ENCODE data around the gene RNF167. TPM values are rescaled to one million over a fixed set of nuclear protein-coding genes. Genes with fewer than 3 reads are reported as not detected.

The RNF167 gene
- total RNA-seq, 1 experiment from 2014 or later, result 105 TPM

GRCh38 chr17:4948931-4949320 is 8.9 kb downstream of the RNF167 start (continued):
- TF ChIP-seq, protein P1, sequence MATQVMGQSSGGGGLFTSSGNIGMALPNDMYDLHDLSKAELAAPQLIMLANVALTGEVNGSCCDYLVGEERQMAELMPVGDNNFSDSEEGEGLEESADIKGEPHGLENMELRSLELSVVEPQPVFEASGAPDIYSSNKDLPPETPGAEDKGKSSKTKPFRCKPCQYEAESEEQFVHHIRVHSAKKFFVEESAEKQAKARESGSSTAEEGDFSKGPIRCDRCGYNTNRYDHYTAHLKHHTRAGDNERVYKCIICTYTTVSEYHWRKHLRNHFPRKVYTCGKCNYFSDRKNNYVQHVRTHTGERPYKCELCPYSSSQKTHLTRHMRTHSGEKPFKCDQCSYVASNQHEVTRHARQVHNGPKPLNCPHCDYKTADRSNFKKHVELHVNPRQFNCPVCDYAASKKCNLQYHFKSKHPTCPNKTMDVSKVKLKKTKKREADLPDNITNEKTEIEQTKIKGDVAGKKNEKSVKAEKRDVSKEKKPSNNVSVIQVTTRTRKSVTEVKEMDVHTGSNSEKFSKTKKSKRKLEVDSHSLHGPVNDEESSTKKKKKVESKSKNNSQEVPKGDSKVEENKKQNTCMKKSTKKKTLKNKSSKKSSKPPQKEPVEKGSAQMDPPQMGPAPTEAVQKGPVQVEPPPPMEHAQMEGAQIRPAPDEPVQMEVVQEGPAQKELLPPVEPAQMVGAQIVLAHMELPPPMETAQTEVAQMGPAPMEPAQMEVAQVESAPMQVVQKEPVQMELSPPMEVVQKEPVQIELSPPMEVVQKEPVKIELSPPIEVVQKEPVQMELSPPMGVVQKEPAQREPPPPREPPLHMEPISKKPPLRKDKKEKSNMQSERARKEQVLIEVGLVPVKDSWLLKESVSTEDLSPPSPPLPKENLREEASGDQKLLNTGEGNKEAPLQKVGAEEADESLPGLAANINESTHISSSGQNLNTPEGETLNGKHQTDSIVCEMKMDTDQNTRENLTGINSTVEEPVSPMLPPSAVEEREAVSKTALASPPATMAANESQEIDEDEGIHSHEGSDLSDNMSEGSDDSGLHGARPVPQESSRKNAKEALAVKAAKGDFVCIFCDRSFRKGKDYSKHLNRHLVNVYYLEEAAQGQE (IDR thresholded peaks at IDR 0.05; ENCODE audit: low read depth), result no peak
- TF ChIP-seq MAX (IDR thresholded peaks at IDR 0.05) (peak; percentile 21; the same call in 1 of the 2 replicates), POLR2A (IDR thresholded peaks at IDR 0.05; ENCODE audit: borderline replicate concordance, extremely low read depth, insufficient read depth, insufficient read length) (peak; percentile 66), SP1 (IDR thresholded peaks at IDR 0.05; ENCODE audit: low read depth) (no peak), SRF (IDR thresholded peaks at IDR 0.05; ENCODE audit: low read depth) (no peak), POLR2AphosphoS5 (IDR thresholded peaks at IDR 0.05; ENCODE audit: low read depth, low read length) (peak; percentile 64), ELF1 (IDR thresholded peaks at IDR 0.05; ENCODE audit: borderline replicate concordance, low read depth) (no peak)
- TF ChIP-seq, protein P2, sequence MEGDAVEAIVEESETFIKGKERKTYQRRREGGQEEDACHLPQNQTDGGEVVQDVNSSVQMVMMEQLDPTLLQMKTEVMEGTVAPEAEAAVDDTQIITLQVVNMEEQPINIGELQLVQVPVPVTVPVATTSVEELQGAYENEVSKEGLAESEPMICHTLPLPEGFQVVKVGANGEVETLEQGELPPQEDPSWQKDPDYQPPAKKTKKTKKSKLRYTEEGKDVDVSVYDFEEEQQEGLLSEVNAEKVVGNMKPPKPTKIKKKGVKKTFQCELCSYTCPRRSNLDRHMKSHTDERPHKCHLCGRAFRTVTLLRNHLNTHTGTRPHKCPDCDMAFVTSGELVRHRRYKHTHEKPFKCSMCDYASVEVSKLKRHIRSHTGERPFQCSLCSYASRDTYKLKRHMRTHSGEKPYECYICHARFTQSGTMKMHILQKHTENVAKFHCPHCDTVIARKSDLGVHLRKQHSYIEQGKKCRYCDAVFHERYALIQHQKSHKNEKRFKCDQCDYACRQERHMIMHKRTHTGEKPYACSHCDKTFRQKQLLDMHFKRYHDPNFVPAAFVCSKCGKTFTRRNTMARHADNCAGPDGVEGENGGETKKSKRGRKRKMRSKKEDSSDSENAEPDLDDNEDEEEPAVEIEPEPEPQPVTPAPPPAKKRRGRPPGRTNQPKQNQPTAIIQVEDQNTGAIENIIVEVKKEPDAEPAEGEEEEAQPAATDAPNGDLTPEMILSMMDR (IDR thresholded peaks at IDR 0.05 in 2 of 3, conservative IDR thresholded peaks at IDR 0.05 in 1 of 3; ENCODE audit: borderline replicate concordance in 1 of 3, insufficient read depth in 1 of 3, low read depth in 2 of 3, low read length in 2 of 3), result no peak
